CD8-positive, alpha-beta memory T cell (primary cell): Measurements from ENCODE around the gene CEP162. TPM values are rescaled to one million over a fixed set of nuclear protein-coding genes. Genes with fewer than 3 reads are reported as not detected.
A peak's percentile ranks its signal among the peaks of the same experiment; 100 is the strongest.
"Not testable (repeated sequence)": the region's sequence is repeated elsewhere in the genome, so short reads cannot be mapped to it uniquely, and the experiment has no call there.

ENCODE experiments used
- CTCF ChIA-PET: fragments of 350-600 bp; sonication (Branson Sonifier 250); formaldehyde crosslinking; loops from one replicate; lab custom pipeline; 2021; ENCODE audit warnings: antibody characterized with exemption; lab: Charles Lee
- POLR2A ChIA-PET: fragments of 350-600 bp; sonication (Branson Sonifier 250); formaldehyde crosslinking; loops from one replicate; lab custom pipeline; 2021; ENCODE audit warnings: antibody characterized with exemption; lab: Charles Lee
- DNase-seq, 5 donors: peaks; one replicate each; pipeline versions ENCODE4 v3.0.0 to v3.0.0-alpha.2; 2020 to 2022; ENCODE audit warnings: mixed read lengths in 1 of 5
- H3K27ac ChIP-seq: one replicate; pipeline ENCODE4 v1.7.0; 2013; ENCODE audit warnings: low read depth, mild to moderate bottlenecking, low read length, moderate library complexity
- H3K27me3 ChIP-seq: 2 replicates; pipeline ENCODE4 v1.7.0; 2013; ENCODE audit warnings: low read length, mild to moderate bottlenecking; ENCODE audit not compliant: insufficient read depth, poor library complexity, severe bottlenecking
- H3K36me3 ChIP-seq: 2 replicates; pipeline ENCODE4 v1.7.0; 2013; ENCODE audit warnings: mild to moderate bottlenecking, low read length, moderate library complexity; ENCODE audit not compliant: insufficient read depth
- H3K4me1 ChIP-seq: 2 replicates; pipeline ENCODE4 v1.7.0; 2013; ENCODE audit warnings: mild to moderate bottlenecking, low read length, moderate library complexity; ENCODE audit not compliant: insufficient read depth
- H3K4me3 ChIP-seq: 2 replicates; pipeline ENCODE4 v1.7.0; 2013; ENCODE audit warnings: mild to moderate bottlenecking, low read length
- H3K9me3 ChIP-seq: 2 replicates; pipeline ENCODE4 v1.7.0; 2013; ENCODE audit warnings: mild to moderate bottlenecking, low read length
- H3K27ac Mint-ChIP-seq, 8 donors: one replicate each; pipeline ENCODE4 v1.8.0; 2020 to 2021; ENCODE audit warnings: mixed read lengths in 8 of 8, mild to moderate bottlenecking in 6 of 8, inconsistent platforms in 3 of 8, moderate library complexity in 3 of 8
- H3K27me3 Mint-ChIP-seq, 2 donors: one replicate each; pipeline ENCODE4 v1.8.0; 2020 to 2021; ENCODE audit warnings: mixed read lengths in 2 of 2, mild to moderate bottlenecking in 1 of 2, moderate library complexity in 1 of 2
- H3K36me3 Mint-ChIP-seq, 3 donors: one replicate each; pipeline ENCODE4 v1.8.0; 2020 to 2021; ENCODE audit warnings: mixed read lengths in 3 of 3, inconsistent platforms in 1 of 3, mild to moderate bottlenecking in 1 of 3
- H3K4me1 Mint-ChIP-seq, 3 donors: one replicate each; pipeline ENCODE4 v1.8.0; 2020 to 2021; ENCODE audit warnings: mixed read lengths in 3 of 3, inconsistent platforms in 1 of 3, mild to moderate bottlenecking in 1 of 3
- H3K4me3 Mint-ChIP-seq, 7 donors: one replicate each; pipeline ENCODE4 v1.8.0; 2020 to 2021; ENCODE audit warnings: mixed read lengths in 7 of 7, mild to moderate bottlenecking in 6 of 7, moderate library complexity in 4 of 7, inconsistent platforms in 2 of 7
- H3K9me3 Mint-ChIP-seq, 5 donors: one replicate each; pipeline ENCODE4 v1.8.0; 2020 to 2022; ENCODE audit warnings: mixed read lengths in 5 of 5, mild to moderate bottlenecking in 3 of 5, moderate library complexity in 2 of 5, inconsistent platforms in 1 of 5
- polyA plus RNA-seq: library from polyadenylated mRNA; unstranded; fragments of 300-500 nt; fragmentation: Illumina TruSeq; gene quantifications from one replicate; pipeline ENCODE4 v1.2.3, GENCODE V29; 2021
- total RNA-seq, 2 experiments: library from RNA; stranded (reverse); gene quantifications; one replicate each; pipeline ENCODE4 v1.2.3, GENCODE V29; 2021

CEP162 gene
- total and polyA plus RNA-seq, 3 experiments from 2014 or later: 5.5 to 6.0 (median 5.6) TPM

- Mint-ChIP-seq H3K27me3 (peaks cover 5 to 7% of the 10 kb centered on the region in 2 donors), H3K36me3 (no peaks in the 10 kb centered on the region), H3K27ac (no peak overlapping the region), H3K4me1 (no peaks in the 10 kb centered on the region), H3K4me3 (no peak overlapping the region), H3K9me3 (no peaks in the 10 kb centered on the region)
- CTCF ChIA-PET: no interaction called here
- H3K4me1 ChIP-seq: no peaks in the 10 kb centered on the region
- POLR2A ChIA-PET: no interaction called here
- H3K9me3 ChIP-seq: no peaks in the 10 kb centered on the region
- no peaks in the 10 kb centered on the region for H3K36me3 ChIP-seq
- H3K27ac ChIP-seq: no peak overlapping the region
- DNase-seq: no peak
- no peak overlapping the region for H3K4me3 ChIP-seq
- H3K27me3 ChIP-seq: no peaks in the 10 kb centered on the region
Measured at GRCh38 chr6:84089552-84089951, 137.9 kb downstream of the CEP162 start.

GRCh38 chr6:84089081-84089480 lies 138.4 kb downstream of the CEP162 start:
- H3K27me3 ChIP-seq: no peaks in the 10 kb centered on the region
- Mint-ChIP-seq H3K27me3 (peaks cover 5 to 7% of the 10 kb centered on the region in 2 donors), H3K9me3 (no peaks in the 10 kb centered on the region), H3K27ac (no peak overlapping the region), H3K4me3 (no peak overlapping the region), H3K36me3 (no peaks in the 10 kb centered on the region), H3K4me1 (no peaks in the 10 kb centered on the region)
- no peak overlapping the region for H3K4me3 ChIP-seq
- no peaks in the 10 kb centered on the region for H3K4me1 ChIP-seq
- CTCF ChIA-PET: no interaction called here
- no peaks in the 10 kb centered on the region for H3K36me3 ChIP-seq
- POLR2A ChIA-PET: no interaction called here
- H3K27ac ChIP-seq: no peak overlapping the region
- H3K9me3 ChIP-seq: no peaks in the 10 kb centered on the region
- no peak for DNase-seq

DNA sequence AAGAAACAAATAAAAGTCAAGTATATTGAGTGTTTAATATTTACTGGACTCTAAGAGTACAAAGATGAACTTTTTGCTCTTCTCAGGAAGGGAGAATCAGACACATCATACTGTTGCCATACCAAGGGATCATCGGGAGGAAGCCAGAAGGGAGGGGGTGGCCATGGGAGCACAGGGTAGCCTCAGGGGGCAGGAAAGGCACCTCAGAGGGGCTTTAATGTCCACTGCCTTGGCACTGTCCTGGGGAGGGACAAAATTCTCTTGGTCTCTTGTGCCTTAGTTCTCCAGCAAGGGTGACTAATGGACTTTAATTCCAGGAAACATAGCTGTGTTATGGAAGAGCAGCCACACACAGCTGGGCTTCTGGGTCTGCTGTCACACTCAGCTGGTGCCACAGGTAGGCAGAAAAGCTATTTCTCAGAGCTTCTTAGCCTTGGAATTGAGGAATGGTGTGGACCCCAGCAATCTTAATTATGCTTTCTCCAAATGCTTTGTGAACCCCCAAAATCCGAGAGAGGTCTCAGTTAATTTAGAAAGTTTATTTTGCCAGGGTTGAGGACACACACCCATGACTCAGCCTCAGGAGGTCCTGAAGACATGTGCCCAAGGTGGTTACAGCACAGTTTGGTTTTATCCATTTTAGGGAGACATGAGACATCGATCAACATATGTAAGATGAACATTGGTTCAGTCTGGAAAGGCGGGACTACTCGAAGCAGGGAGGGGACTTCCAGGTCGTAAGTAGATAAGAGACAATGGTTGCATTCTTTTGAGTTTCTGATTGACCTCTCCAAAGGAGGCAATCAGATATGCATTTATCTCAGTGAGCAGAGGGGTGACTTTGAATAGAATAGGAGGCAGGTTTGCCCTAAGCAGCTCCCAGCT lies 140.7 kb downstream of the CEP162 start:
- Mint-ChIP-seq H3K36me3 (no peaks in the 10 kb centered on the region), H3K4me1 (no peaks in the 10 kb centered on the region), H3K4me3 (no peak overlapping the region), H3K9me3 (no peaks in the 10 kb centered on the region), H3K27me3 (peaks cover 5 to 7% of the 10 kb centered on the region in 2 donors), H3K27ac (no peak overlapping the region)
- no peaks in the 10 kb centered on the region for H3K36me3 ChIP-seq
- ChIA-PET POLR2A (no interaction called here), CTCF (no interaction called here)
- H3K4me1 ChIP-seq: no peaks in the 10 kb centered on the region
- DNase-seq: no peak
- no peaks in the 10 kb centered on the region for H3K27me3 ChIP-seq
- H3K9me3 ChIP-seq: no peaks in the 10 kb centered on the region
- no peak overlapping the region for H3K27ac ChIP-seq
- H3K4me3 ChIP-seq: no peak overlapping the region

DNA sequence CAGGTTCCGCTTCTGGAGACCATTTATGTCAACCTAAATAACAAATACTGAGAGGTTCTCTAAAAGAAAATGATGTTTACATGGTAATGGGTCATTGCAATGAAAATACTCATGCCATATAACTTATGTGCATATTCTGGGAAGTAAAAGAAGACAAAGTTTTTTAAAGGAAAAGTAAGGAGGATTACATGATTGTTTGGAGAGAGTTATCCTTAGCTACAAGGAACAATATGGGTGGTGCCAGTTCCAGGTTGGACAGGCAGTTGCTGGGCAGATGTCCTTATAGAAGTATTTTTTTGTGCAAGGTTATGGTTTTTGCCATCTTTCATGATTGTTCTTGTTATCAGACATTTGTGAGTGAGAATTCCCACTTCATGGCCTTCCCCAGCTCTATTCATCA lies 141.4 kb downstream of the CEP162 start:
- POLR2A ChIA-PET: no interaction called here
- no peaks in the 10 kb centered on the region for H3K4me1 Mint-ChIP-seq
- CTCF ChIA-PET: no interaction called here

DNA sequence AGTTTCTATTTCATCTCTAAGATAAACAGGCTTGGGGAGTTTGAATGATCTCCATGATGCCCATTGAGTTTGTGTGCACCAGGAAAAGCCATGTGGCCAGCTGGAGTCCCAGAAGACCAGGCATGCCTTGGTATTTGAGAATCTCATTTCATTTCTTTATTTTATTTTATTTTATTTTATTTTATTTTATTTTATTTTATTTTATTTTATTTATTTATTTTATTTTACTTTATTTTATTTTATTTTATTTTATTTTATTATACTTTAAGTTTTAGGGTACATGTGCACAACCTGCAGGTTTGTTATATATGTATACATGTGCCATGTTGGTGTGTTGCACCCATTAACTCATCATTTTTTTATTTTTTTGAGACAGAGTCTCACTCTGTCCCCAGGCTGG lies 142.7 kb downstream of the CEP162 start:
- H3K36me3 Mint-ChIP-seq, CTCF ChIA-PET, H3K9me3 ChIP-seq, H3K27ac Mint-ChIP-seq, H3K9me3 Mint-ChIP-seq, H3K4me1 ChIP-seq, H3K4me3 ChIP-seq, H3K27me3 Mint-ChIP-seq, H3K27ac ChIP-seq, POLR2A ChIA-PET, H3K4me3 Mint-ChIP-seq, H3K27me3 ChIP-seq, H3K36me3 ChIP-seq, DNase-seq, H3K4me1 Mint-ChIP-seq: not testable (repeated sequence)

More for the DNA sequence above, 141.4 kb downstream of the CEP162 start:
- Histone ChIP-seq H3K4me3 (no peak overlapping the region), H3K27me3 (no peaks in the 10 kb centered on the region), H3K27ac (no peak overlapping the region), H3K36me3 (no peaks in the 10 kb centered on the region), H3K4me1 (no peaks in the 10 kb centered on the region), H3K9me3 (no peaks in the 10 kb centered on the region)
- no peaks in the 10 kb centered on the region for H3K9me3 Mint-ChIP-seq
- H3K36me3 Mint-ChIP-seq: no peaks in the 10 kb centered on the region
- no peak for DNase-seq
- no peak overlapping the region for H3K27ac Mint-ChIP-seq
- peaks cover 5 to 7% of the 10 kb centered on the region in 2 donors for H3K27me3 Mint-ChIP-seq
- no peak overlapping the region for H3K4me3 Mint-ChIP-seq

DNA sequence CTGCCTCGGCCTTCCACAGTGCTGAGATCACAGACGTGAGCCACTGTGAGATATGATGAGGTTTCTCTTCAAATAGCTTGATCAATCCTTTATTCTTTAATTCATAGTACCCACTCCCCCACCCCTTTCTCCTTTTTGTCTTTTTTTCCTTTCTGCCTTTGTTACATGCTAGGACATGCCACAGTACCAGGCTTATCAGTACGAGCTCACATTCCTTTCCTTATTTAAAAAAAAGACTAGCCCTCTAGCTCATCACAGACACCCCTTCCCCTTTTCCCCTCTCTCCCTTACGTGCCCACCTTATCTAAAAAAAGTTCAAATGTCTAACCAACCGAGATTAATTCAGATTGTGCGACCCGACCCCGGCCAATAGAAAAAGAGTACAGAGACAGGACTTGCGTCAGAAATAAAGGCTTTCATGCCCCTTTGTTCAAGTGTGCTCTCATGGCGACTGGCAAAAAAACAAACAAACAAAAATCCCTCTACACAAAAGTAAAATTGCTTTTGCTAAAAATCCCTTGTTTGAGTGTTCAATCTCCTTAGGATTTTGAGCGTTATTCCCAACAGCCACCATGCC lies 144.7 kb downstream of the CEP162 start:
- Mint-ChIP-seq H3K27ac (peak overlapping the region in 1 of 8 donors; percentile 19), H3K4me3 (no peak overlapping the region), H3K4me1 (no peaks in the 10 kb centered on the region), H3K27me3 (peaks cover 5 to 7% of the 10 kb centered on the region in 2 donors), H3K9me3 (no peaks in the 10 kb centered on the region), H3K36me3 (no peaks in the 10 kb centered on the region)
- POLR2A ChIA-PET: no interaction called here
- Histone ChIP-seq H3K9me3 (no peaks in the 10 kb centered on the region), H3K27me3 (no peaks in the 10 kb centered on the region), H3K4me1 (no peaks in the 10 kb centered on the region), H3K36me3 (no peaks in the 10 kb centered on the region), H3K4me3 (no peak overlapping the region), H3K27ac (no peak overlapping the region)
- DNase-seq: no peak
- CTCF ChIA-PET: no interaction called here

GRCh38 chr6:84081222-84081621 lies 146.2 kb downstream of the CEP162 start:
- DNase-seq: no peak
- Mint-ChIP-seq H3K27ac (no peak overlapping the region), H3K4me3 (no peak overlapping the region), H3K27me3 (peaks cover 4% of the 10 kb centered on the region in 2 donors), H3K4me1 (no peaks in the 10 kb centered on the region), H3K36me3 (no peaks in the 10 kb centered on the region), H3K9me3 (no peaks in the 10 kb centered on the region)
- Histone ChIP-seq H3K4me3 (no peak overlapping the region), H3K4me1 (no peaks in the 10 kb centered on the region), H3K9me3 (no peaks in the 10 kb centered on the region), H3K27ac (no peak overlapping the region), H3K36me3 (no peaks in the 10 kb centered on the region), H3K27me3 (no peaks in the 10 kb centered on the region)
- POLR2A ChIA-PET: no interaction called here
- CTCF ChIA-PET: no interaction called here

DNA sequence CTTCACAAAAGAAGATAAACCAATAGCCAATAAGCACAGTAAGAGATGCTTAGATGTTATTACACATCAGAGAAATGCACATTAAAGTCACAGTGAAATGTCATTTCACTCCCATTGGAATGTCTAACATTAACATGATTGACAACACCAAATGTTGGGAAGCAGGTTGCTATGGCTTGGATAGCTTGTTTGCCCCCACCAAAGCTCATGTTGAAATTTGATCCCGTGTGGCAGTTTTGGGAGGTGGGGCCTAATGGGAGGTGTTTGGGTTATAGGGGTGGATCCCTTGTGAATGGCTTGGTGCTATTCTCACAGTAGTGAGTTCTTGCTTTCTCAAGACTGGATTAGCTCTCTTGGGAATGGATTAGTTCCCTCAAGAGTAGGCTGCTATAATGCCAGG lies 149.1 kb downstream of the CEP162 start:
- Mint-ChIP-seq H3K27me3 (peaks cover 2 to 24% of the 10 kb centered on the region in 2 donors), H3K36me3 (no peaks in the 10 kb centered on the region), H3K4me3 (no peak overlapping the region), H3K27ac (no peak overlapping the region), H3K9me3 (no peaks in the 10 kb centered on the region), H3K4me1 (no peaks in the 10 kb centered on the region)
- Histone ChIP-seq H3K4me1 (no peaks in the 10 kb centered on the region), H3K4me3 (no peak overlapping the region), H3K27me3 (no peaks in the 10 kb centered on the region), H3K36me3 (no peaks in the 10 kb centered on the region), H3K9me3 (no peaks in the 10 kb centered on the region), H3K27ac (no peak overlapping the region)
- CTCF ChIA-PET: no interaction called here
- DNase-seq: no peak
- POLR2A ChIA-PET: no interaction called here
